Measurements from ENCODE around the gene NYNRIN. TPM values are rescaled to one million over a fixed set of nuclear protein-coding genes. Genes with fewer than 3 reads are reported as not detected.

The NYNRIN gene
- total and polyA plus RNA-seq, 10 of the 15 experiments (the other 5 are each of a cell fraction or from before 2014, with no cell fraction given), result under 0.01 to 0.15 (median 0.01) TPM; not detected in 5

DNA sequence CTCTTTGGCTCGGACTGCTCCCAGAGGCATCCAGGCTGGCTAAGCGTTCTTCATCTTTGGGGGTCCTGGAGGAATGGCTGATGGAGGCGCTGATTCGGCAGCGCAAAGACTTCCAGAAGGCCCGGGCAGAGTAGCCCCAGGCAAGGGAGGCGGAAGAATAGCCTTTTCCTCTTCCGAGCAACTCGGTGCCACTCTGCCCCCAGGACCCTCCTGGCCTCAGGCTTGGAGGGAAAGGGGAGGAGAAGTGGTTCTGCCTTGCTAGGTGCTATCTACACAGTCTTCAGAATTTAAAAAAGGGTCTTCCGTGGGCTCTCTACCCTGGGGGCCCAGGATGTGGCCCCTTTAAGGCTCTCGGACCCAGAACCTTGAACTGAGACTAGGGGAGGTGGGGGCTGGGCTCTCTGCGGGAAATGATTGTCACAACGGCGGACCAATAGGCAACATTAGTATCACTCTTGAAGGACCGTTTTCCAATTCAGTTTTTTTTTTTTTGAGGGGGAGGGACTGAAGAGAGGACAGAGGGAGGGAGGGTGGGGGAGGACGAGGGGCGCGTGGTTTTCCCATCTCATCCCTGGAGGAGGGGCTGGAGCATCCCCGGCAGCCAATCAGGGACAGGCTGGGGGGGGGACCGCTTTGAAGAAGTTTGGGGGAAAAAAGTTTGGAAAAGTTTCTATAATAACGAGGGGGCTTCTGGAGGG lies 31.1 kb upstream of the NYNRIN start, which contains the start of gene NFATC4:
Gene NFATC4, plus strand, starts transcription at position 671 of the 698 bp plus-strand sequence. CDS start 157 bp downstream, outside the sequence.
- SMC1A ChIA-PET (ENCODE audit: uncharacterized antibody, unreplicated experiment), result interaction anchor here (0.7 to 1.4 kb wide), 3 partner anchors 57 to 64 kb away, joined by 3 to 4 read pairs (median 3); partner anchors contain the start of gene KHNYN
- WGBS (ENCODE audit: insufficient coverage, insufficient replicate concordance, low lambda C conversion rate, missing lambda C conversion rate), result 35% methylated on average over 17 of the region's 21 CpGs
- Histone ChIP-seq H3K4me3 (peak within 1 kb of the TSS; percentile 53), H3K27ac (ENCODE audit: control insufficient read depth, insufficient read depth) (peak within 1 kb of the TSS; percentile 48; the same call in 1 of the 2 replicates), H3K27me3 (replicated peaks in 1 of 2; ENCODE audit: control insufficient read depth in 2 of 2, insufficient read depth in 2 of 2, low read length in 1 of 2) (peaks cover 1 to 6% of the 10 kb centered on the region in 2 experiments), H3K4me2 (ENCODE audit: control insufficient read depth, insufficient read depth) (peak within 1 kb of the TSS; percentile 83), H4K20me1 (ENCODE audit: control insufficient read depth, insufficient read depth) (no peaks in the 10 kb centered on the region), H3K4me1 (ENCODE audit: control insufficient read depth, insufficient read depth, low read length) (peaks cover 16% of the 10 kb centered on the region), H3K9me3 (replicated peaks; ENCODE audit: control insufficient read depth, insufficient read depth, low read length) (no peaks in the 10 kb centered on the region), H3K79me2 (ENCODE audit: control insufficient read depth, insufficient read depth, low read length) (no peaks in the 10 kb centered on the region), H3K36me3 (ENCODE audit: control insufficient read depth in 2 of 2, insufficient read depth in 2 of 2, low read length in 1 of 2) (no peaks in the 10 kb centered on the region), H3K9ac (ENCODE audit: control insufficient read depth, insufficient read depth, low read length) (peak within 1 kb of the TSS; percentile 60; the same call in 1 of the 2 replicates), H2AFZ (ENCODE audit: control insufficient read depth, low read depth, low read length) (peak within 1 kb of the TSS; percentile 80)
- RAD21 ChIA-PET (ENCODE audit: unreplicated experiment), result interaction anchor here (1.0 to 2.1 kb wide), 2 partner anchors 34 to 64 kb away, joined by 6 to 7 read pairs; no protein-coding TSS in a partner anchor
- CTCF ChIA-PET, result interaction anchor here (1.1 to 4.4 kb wide), 3 partner anchors 35 to 63 kb away, joined by 3 to 22 read pairs (median 10); no protein-coding TSS in a partner anchor
- TF ChIP-seq RB1 (IDR thresholded peaks at IDR 0.05; ENCODE audit: borderline replicate concordance) (0 out of 2 replicates have a peak, but pooled peaks have one; percentile 21), LARP7 (IDR thresholded peaks at IDR 0.05) (peak; percentile 56), NFYB (IDR thresholded peaks at IDR 0.05; ENCODE audit: insufficient read depth, low read depth, low read length) (peak; percentile 87), SP1 (IDR thresholded peaks at IDR 0.05; ENCODE audit: low read depth, low read length) (peak; percentile 27), IKZF1 (conservative IDR thresholded peaks at IDR 0.05) (peak; percentile 1; the same call in 1 of the 2 replicates), SREBF2 (IDR thresholded peaks at IDR 0.05; ENCODE audit: low read length) (no peak), CREM (IDR thresholded peaks at IDR 0.05; ENCODE audit: low read depth) (0 out of 2 replicates have a peak, but pooled peaks have one; percentile 9), ZNF384 (IDR thresholded peaks at IDR 0.05; ENCODE audit: borderline replicate concordance, low read depth, low read length) (peak; percentile 90), CHD2 (IDR thresholded peaks at IDR 0.05; ENCODE audit: borderline replicate concordance, low read depth, low read length) (peak; percentile 88)
- TF ChIP-seq, protein P1, sequence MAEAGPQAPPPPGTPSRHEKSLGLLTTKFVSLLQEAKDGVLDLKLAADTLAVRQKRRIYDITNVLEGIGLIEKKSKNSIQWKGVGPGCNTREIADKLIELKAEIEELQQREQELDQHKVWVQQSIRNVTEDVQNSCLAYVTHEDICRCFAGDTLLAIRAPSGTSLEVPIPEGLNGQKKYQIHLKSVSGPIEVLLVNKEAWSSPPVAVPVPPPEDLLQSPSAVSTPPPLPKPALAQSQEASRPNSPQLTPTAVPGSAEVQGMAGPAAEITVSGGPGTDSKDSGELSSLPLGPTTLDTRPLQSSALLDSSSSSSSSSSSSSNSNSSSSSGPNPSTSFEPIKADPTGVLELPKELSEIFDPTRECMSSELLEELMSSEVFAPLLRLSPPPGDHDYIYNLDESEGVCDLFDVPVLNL (IDR thresholded peaks at IDR 0.05; ENCODE audit: low read depth, low read length), result no peak
- TF ChIP-seq, protein P2, sequence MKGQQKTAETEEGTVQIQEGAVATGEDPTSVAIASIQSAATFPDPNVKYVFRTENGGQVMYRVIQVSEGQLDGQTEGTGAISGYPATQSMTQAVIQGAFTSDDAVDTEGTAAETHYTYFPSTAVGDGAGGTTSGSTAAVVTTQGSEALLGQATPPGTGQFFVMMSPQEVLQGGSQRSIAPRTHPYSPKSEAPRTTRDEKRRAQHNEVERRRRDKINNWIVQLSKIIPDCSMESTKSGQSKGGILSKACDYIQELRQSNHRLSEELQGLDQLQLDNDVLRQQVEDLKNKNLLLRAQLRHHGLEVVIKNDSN (IDR thresholded peaks at IDR 0.05; ENCODE audit: borderline replicate concordance, extremely low read length, insufficient read depth, low read depth, low read length), result no peak
- TF ChIP-seq, protein P3, sequence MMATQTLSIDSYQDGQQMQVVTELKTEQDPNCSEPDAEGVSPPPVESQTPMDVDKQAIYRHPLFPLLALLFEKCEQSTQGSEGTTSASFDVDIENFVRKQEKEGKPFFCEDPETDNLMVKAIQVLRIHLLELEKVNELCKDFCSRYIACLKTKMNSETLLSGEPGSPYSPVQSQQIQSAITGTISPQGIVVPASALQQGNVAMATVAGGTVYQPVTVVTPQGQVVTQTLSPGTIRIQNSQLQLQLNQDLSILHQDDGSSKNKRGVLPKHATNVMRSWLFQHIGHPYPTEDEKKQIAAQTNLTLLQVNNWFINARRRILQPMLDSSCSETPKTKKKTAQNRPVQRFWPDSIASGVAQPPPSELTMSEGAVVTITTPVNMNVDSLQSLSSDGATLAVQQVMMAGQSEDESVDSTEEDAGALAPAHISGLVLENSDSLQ (IDR thresholded peaks at IDR 0.05), result peak; percentile 96
- TF ChIP-seq, protein P4, sequence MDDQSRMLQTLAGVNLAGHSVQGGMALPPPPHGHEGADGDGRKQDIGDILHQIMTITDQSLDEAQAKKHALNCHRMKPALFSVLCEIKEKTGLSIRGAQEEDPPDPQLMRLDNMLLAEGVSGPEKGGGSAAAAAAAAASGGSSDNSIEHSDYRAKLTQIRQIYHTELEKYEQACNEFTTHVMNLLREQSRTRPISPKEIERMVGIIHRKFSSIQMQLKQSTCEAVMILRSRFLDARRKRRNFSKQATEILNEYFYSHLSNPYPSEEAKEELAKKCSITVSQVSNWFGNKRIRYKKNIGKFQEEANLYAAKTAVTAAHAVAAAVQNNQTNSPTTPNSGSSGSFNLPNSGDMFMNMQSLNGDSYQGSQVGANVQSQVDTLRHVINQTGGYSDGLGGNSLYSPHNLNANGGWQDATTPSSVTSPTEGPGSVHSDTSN (IDR thresholded peaks at IDR 0.05; ENCODE audit: insufficient replicate concordance, low read depth, low read length), result peak; percentile 91
- no peak for DNase-seq (ENCODE audit: low read depth, low spot score)
- POLR2A ChIA-PET, result interaction anchor here (0.7 to 1.4 kb wide), 3 partner anchors 14 to 120 kb away, joined by 3 to 13 read pairs (median 6); partner anchors contain the start of genes CBLN3 and KHNYN
- no TSS peak for BruUV-seq (replicated peaks)
- in situ Hi-C loops (cut with MboI) (loop anchor here (5.0 kb wide), 1 partner anchor 65 kb away; no protein-coding TSS in a partner anchor), intact Hi-C loops (cut with micrococcal nuclease; ENCODE audit: unreplicated experiment) (loop anchor here (5.0 kb wide), 2 partner anchors 35 to 45 kb away; no protein-coding TSS in a partner anchor)
- FAIRE-seq, result no peak
- ATAC-seq, result peak; percentile 42
